ENCODE data around the gene HNMT.

GRCh38 chr2:138021154-138021553 lies 56.9 kb downstream of the HNMT start:
- TF ChIP-seq REST (IDR thresholded peaks at IDR 0.05; ENCODE audit: insufficient read depth in 1 of 2, low read depth in 2 of 2, low read length in 2 of 2) (no peak), POLR2AphosphoS5 (IDR thresholded peaks at IDR 0.05; ENCODE audit: low read depth, low read length) (no peak), SIN3A (IDR thresholded peaks at IDR 0.05; ENCODE audit: borderline replicate concordance, insufficient read depth, low read length) (no peak), TAF1 (IDR thresholded peaks at IDR 0.05; ENCODE audit: borderline replicate concordance, insufficient read depth, low read length) (no peak)
